Measurements from ENCODE around the gene ADGRG4. TPM values are rescaled to one million over a fixed set of nuclear protein-coding genes. Genes with fewer than 3 reads are reported as not detected.

The ADGRG4 gene
- total RNA-seq, 2 donors from 2014 or later: not detected

DNA sequence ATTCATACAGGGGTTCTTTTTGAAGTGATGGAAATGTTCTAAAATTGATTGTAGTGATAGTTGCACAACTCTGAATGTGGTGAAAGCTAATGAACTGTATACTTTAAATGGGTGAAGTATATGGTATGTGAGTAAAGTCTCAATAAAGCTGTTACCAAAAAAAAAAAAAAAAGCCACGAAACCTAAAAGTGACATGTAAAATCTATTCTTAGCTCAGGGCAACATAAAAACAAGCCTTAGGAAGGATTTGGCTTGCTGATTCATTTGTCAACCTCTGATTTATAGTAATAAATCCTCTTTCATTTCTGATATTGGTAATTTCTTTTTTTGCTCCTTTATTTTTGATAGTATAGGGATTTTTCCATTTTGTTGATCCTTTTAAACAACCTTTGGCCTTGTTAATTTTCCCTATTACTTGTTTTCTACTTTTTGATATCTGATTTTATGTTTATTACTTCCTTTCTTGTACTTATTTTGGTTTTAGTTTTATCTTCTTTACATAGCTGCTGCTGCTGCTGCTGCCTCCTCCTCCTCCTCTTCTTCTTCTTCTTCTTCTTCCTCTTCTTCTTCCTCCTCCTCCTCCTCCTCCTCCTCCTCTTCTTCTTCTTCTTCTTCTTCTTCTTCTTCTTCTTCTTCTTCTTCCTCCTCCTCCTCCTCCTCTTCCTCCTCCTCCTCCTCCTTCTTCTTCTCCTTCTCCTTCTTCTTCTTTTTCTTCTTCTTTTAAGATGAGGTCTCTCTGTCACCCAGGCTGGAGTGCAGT is 79.4 kb downstream of the ADGRG4 start:
- Mint-ChIP-seq H3K36me3 (no peaks in the 10 kb centered on the region), H3K27me3 (peaks cover 16 to 35% of the 10 kb centered on the region in 2 donors), H3K4me3 (no peak overlapping the region), H3K4me1 (ENCODE audit: low read depth in 2 of 2) (no peaks in the 10 kb centered on the region), H3K27ac (no peak overlapping the region), H3K9me3 (no peaks in the 10 kb centered on the region)
- no peak for DNase-seq (ENCODE audit: low spot score)
- no peak for ATAC-seq

DNA sequence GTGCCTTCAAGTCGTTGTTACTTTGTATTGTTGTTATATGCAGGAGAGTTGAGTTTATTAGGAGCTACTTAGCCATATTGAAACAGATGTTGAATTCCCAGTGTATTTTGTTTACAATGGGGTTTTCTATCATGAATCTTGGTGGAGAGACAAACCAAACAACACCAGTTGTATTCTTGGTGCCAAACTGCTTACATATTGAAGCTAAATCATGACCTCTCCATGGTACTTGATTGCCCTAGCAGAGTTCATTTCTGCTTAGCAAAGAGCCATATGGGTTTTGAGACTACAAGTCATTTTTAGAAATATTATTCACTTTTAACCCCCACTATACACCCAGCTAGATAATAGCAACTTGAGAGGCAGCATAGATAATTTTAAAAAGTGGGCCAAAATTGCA is 85.4 kb downstream of the ADGRG4 start:
- Mint-ChIP-seq H3K4me3 (no peak overlapping the region), H3K9me3 (no peaks in the 10 kb centered on the region), H3K4me1 (ENCODE audit: low read depth in 2 of 2) (no peaks in the 10 kb centered on the region), H3K27me3 (peaks cover 19 to 33% of the 10 kb centered on the region in 2 donors), H3K36me3 (no peaks in the 10 kb centered on the region), H3K27ac (no peak overlapping the region)
- DNase-seq (ENCODE audit: low spot score): no peak
- ATAC-seq: no peak

DNA sequence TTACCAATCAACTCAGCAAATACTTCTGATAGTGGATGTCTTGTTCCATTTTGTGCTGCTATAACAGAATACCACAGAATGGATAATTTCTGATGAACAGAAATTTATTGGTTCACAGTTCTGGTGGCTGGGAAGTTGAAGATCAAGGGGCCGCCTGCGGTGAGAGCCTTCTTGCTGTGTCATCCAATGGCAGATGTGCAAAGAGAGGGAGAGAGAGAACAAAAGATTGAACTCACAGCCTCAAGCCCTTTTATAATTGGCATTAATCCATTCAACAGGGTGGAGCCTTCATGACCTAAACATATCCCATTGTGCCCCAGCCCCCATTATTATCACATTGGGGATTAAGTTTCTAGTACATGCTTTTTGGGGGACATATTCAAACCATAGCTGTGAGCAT is 86.1 kb downstream of the ADGRG4 start:
- Mint-ChIP-seq H3K4me1 (ENCODE audit: low read depth in 2 of 2) (no peaks in the 10 kb centered on the region), H3K27ac (no peak overlapping the region), H3K4me3 (no peak overlapping the region), H3K27me3 (peaks cover 19 to 36% of the 10 kb centered on the region in 2 donors), H3K36me3 (no peaks in the 10 kb centered on the region), H3K9me3 (no peaks in the 10 kb centered on the region)
- no peak for DNase-seq (ENCODE audit: low spot score)
- no peak for ATAC-seq

DNA sequence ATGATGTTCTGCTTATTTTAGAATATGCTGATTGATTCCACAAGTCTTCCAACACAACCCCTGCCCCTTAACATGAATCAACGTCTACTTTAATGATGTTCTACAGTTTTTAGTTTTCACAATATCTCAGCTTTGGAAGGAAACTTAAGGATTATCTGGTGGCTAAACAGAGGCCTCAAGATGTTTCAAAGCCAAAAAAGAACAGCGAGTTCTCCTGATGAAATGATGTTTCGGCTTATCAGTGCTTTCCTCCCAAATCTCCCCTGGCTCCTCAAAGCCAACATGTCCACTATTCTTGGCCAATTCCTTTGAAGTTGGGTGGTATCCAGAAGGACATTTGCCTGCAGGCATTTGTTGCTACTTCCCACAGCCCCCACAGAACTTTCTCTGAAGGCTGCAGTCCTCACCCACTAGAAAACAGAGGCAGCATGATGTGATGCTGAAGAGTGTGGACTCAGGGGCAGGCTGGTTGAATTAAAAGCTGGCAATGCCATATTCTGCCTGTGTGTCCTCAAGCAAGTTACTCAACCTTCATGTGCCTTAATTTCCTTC is 87.3 kb downstream of the ADGRG4 start:
- H3K36me3 Mint-ChIP-seq: no peaks in the 10 kb centered on the region
- H3K9me3 Mint-ChIP-seq: no peaks in the 10 kb centered on the region
- no peaks in the 10 kb centered on the region for H3K4me1 Mint-ChIP-seq (ENCODE audit: low read depth in 2 of 2)
- DNase-seq (ENCODE audit: low spot score) (no peak), ATAC-seq (no peak)
- H3K27ac Mint-ChIP-seq: no peak overlapping the region
- H3K27me3 Mint-ChIP-seq: peaks cover 19 to 30% of the 10 kb centered on the region in 2 donors
- H3K4me3 Mint-ChIP-seq: no peak overlapping the region

DNA sequence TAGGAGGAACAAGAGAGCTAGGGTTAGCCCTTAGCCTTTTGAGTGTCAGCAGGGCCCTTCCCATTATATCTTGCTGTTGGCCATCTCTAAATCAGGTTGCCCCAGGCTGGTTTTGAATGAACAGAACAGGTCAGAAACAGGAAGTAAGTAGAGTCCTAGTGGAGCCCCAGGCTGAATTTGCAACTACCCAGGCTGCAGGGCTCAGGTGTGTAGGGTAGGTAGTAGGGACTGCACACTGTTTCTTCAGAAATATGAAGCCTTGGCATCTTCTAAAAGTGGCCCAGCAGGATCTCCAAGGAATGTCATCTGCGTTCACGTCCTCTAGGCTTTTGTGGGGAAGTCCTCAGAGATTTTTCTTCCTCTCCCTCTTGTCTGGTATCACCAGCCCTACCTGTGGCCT is 90.2 kb downstream of the ADGRG4 start:
- Mint-ChIP-seq H3K4me1 (ENCODE audit: low read depth in 2 of 2) (no peaks in the 10 kb centered on the region), H3K4me3 (no peak overlapping the region), H3K36me3 (no peaks in the 10 kb centered on the region), H3K27ac (no peak overlapping the region), H3K27me3 (peaks cover 12 to 19% of the 10 kb centered on the region in 2 donors), H3K9me3 (no peaks in the 10 kb centered on the region)
- DNase-seq (ENCODE audit: low spot score): no peak
- ATAC-seq: no peak

DNA sequence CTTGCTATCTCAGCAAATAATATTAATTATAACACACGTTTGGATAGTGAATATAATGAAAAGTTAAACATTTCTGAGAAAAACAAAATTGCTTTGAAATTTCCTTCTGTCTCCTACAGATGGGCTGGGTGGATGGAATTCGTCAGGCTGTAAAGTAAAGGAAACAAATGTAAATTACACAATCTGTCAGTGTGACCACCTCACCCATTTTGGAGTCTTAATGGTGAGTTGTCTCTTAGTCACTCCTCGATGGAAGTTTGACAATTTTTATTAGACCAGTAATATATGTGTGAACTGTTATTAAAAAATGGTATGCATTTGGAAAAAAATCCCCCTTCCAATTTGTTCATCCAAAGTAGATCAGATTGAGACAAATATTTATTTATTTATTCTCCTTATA is 94.5 kb downstream of the ADGRG4 start:
- no peak for DNase-seq (ENCODE audit: low spot score)
- Mint-ChIP-seq H3K27ac (no peak overlapping the region), H3K4me3 (no peak overlapping the region), H3K36me3 (no peaks in the 10 kb centered on the region), H3K4me1 (ENCODE audit: low read depth in 2 of 2) (no peaks in the 10 kb centered on the region), H3K27me3 (peaks cover 8 to 14% of the 10 kb centered on the region in 2 donors), H3K9me3 (no peaks in the 10 kb centered on the region)
- no peak for ATAC-seq

DNA sequence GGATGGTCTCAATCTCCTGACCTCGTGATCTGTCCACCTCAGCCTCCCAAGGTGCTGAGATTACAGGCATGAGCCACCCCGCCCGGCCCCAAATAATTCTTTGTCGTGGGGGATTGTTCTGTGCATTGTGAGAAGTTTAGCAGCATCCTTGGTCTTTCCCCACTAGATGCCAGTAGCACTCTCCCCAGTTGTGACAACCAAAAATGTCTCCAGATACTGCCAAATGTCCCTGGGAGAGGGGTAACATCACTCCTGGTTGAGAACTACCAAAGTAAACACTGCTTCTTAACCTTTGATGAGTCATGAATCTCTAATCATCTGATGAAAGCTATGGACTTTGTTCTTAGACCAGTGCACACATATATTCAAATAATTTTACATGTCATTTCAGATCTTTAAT is 96.2 kb downstream of the ADGRG4 start:
- H3K9me3 Mint-ChIP-seq: no peaks in the 10 kb centered on the region
- H3K4me3 Mint-ChIP-seq: no peak overlapping the region
- ATAC-seq: no peak
- peaks cover 16 to 17% of the 10 kb centered on the region in 2 donors for H3K27me3 Mint-ChIP-seq
- no peaks in the 10 kb centered on the region for H3K36me3 Mint-ChIP-seq
- no peak overlapping the region for H3K27ac Mint-ChIP-seq
- H3K4me1 Mint-ChIP-seq (ENCODE audit: low read depth in 2 of 2): no peaks in the 10 kb centered on the region
- no peak for DNase-seq (ENCODE audit: low spot score)

DNA sequence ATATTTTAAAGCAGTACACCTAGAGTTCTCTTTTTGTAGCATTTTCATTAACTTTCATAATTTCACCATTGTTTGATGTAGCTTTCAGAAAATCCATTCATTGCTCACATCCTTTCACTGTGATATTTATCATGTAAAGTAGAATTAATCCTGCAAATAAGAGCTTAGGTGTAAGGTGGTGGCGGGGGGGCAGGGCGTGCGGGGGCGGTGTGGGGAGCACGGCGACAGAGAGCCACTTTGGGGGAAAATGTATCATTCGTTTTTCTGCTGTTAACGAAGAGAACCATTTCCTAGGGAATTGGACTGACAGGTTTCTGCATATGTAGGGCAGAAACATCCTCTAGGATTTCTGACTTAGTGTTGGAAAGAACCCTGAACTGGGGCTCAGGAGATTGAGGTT is 104.4 kb downstream of the ADGRG4 start:
- Mint-ChIP-seq H3K27ac (no peak overlapping the region), H3K4me1 (ENCODE audit: low read depth in 2 of 2) (no peaks in the 10 kb centered on the region), H3K36me3 (no peaks in the 10 kb centered on the region), H3K4me3 (no peak overlapping the region), H3K27me3 (peaks cover 11% of the 10 kb centered on the region in 2 donors), H3K9me3 (no peaks in the 10 kb centered on the region)
- no peak for DNase-seq (ENCODE audit: low spot score)
- ATAC-seq: no peak

DNA sequence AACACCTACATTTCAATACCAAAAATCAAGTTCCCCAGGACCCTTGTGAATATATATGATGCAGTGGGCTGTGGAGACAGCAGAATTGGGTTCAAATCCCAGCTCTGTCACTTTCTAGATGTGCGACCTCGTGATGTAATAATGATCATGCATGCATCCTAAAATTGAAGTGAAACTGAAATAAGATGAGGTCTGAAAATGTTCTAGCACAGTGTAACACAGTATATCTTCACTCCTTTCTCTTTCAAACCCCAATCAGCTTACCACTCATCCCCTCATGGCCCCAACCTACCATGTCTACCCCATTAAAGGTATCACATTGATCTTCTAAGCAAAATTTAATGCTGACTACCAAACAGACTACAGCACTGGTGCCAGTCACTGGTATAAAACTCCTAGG is 117.0 kb downstream of the ADGRG4 start:
- Mint-ChIP-seq H3K4me3 (no peak overlapping the region), H3K36me3 (no peaks in the 10 kb centered on the region), H3K27me3 (peaks cover 8 to 17% of the 10 kb centered on the region in 2 donors), H3K27ac (no peak overlapping the region), H3K4me1 (ENCODE audit: low read depth in 2 of 2) (no peaks in the 10 kb centered on the region), H3K9me3 (no peaks in the 10 kb centered on the region)
- DNase-seq (ENCODE audit: low spot score): no peak
- ATAC-seq: no peak

DNA sequence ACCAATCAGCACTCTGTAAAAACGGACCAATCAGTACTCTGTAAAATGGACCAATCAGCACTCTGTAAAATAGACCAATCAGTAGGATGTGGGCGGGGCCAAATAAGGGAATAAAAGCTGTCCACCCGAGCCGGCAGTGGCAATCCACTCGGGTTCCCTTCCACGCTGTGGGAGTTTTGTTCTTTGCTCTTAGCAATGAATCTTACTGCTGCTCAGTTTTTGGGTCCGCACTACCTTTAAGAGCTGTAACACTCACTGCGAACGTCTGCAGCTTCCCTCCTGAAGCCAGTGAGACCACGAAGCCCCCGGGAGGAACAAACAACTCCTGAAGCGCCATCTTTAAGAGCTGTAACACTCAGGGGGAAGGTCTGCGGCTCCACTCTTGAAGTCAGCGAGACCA is 120.6 kb downstream of the ADGRG4 start:
- DNase-seq (ENCODE audit: low spot score) (no peak), ATAC-seq (no peak)
- Mint-ChIP-seq H3K4me3 (no peak overlapping the region), H3K9me3 (no peaks in the 10 kb centered on the region), H3K36me3 (no peaks in the 10 kb centered on the region), H3K4me1 (ENCODE audit: low read depth in 2 of 2) (no peaks in the 10 kb centered on the region), H3K27me3 (peaks cover 20 to 24% of the 10 kb centered on the region in 2 donors), H3K27ac (no peak overlapping the region)

DNA sequence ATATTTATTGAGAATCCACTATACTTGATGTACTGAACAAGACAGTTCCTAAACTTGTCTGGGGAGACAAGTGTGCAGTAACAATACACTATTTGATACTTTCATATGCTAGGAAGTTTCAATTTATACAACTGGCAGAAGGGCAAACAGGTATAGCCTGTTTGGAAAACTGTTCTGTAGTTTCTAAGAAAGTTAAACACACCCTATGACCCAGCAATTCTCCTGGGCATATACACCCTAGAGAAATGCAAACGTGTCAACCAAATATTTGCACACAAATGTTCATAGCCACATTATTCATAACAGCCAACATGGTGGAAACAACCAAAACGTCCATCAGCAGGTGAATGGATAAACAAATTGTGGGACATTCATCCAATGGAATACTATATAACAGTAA is 123.0 kb downstream of the ADGRG4 start:
- Mint-ChIP-seq H3K4me3 (no peak overlapping the region), H3K27me3 (peaks cover 12 to 24% of the 10 kb centered on the region in 2 donors), H3K36me3 (no peaks in the 10 kb centered on the region), H3K4me1 (ENCODE audit: low read depth in 2 of 2) (no peaks in the 10 kb centered on the region), H3K9me3 (no peaks in the 10 kb centered on the region), H3K27ac (no peak overlapping the region)
- ATAC-seq: no peak
- DNase-seq (ENCODE audit: low spot score): no peak

DNA sequence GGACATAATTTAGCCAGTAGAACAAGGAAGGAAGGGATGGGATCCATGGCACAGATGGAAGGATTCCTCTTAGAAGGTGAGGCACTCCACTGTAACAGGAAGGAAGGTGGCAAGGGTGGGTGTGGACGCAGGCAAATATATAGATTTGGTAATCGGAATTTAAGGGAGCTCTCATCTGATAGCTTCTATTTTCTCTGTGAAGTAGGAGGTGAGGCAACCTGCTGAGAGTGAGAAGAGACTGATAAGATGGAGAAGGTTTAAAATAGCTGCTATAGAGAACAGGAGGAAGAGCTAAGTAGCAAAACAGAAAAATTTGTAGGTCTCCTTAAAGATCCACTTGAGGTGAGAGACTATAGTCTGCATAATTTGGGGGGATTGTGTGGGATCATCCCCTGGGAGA is 125.2 kb downstream of the ADGRG4 start:
- H3K36me3 Mint-ChIP-seq: no peaks in the 10 kb centered on the region
- no peaks in the 10 kb centered on the region for H3K9me3 Mint-ChIP-seq

DNA sequence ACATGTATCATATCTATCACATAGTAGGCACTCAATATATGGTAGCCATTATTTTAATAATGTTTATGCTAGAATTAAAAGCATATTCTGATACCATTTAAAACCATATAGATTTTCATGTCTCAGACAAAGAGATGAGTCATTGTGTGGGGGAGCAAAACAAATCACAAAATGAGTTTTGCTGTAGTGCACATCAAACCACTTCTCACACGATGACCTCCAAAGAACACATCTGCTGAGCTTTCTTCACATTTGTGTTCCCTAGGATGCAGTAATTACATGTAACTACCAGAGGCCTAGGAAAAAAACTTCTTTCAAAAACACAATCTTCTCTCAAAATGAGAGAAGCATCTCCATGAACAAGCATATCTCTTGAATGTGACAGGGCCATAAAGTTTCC is 130.9 kb downstream of the ADGRG4 start:
- Mint-ChIP-seq H3K36me3 (no peaks in the 10 kb centered on the region), H3K27me3 (peaks cover 0 to 22% of the 10 kb centered on the region in 2 donors), H3K9me3 (no peaks in the 10 kb centered on the region), H3K4me3 (no peak overlapping the region), H3K27ac (no peak overlapping the region), H3K4me1 (ENCODE audit: low read depth in 2 of 2) (no peaks in the 10 kb centered on the region)
- ATAC-seq: no peak
- no peak for DNase-seq (ENCODE audit: low spot score)

More for the DNA sequence above, 125.2 kb downstream of the ADGRG4 start:
- Mint-ChIP-seq H3K27ac (no peak overlapping the region), H3K27me3 (peaks cover 12 to 21% of the 10 kb centered on the region in 2 donors), H3K4me3 (no peak overlapping the region), H3K4me1 (ENCODE audit: low read depth in 2 of 2) (no peaks in the 10 kb centered on the region)
- no peak for ATAC-seq
- DNase-seq (ENCODE audit: low spot score): no peak

DNA sequence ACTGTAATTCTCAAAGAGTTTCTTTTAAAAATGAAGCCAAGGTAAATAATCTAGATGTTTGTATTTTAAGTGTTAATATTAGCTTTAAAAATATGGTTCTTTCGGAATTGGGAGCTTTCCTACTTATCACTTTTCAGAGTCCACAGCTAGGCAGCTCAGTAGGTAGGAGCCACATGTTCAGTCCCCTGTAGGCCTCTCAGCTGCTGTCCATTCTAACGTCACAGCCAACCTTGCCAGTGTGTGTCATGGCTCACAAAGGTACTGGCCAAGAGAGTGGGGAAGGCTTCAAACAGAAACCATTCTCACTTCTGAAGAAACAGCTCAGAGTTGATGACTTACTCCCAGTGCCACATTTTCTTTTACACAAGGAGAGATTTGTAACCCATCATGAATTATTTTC is 137.0 kb downstream of the ADGRG4 start:
- Mint-ChIP-seq H3K27ac (no peak overlapping the region), H3K4me3 (no peak overlapping the region), H3K27me3 (peaks cover 7 to 26% of the 10 kb centered on the region in 2 donors), H3K9me3 (no peaks in the 10 kb centered on the region), H3K4me1 (ENCODE audit: low read depth in 2 of 2) (no peaks in the 10 kb centered on the region), H3K36me3 (no peaks in the 10 kb centered on the region)
- DNase-seq (ENCODE audit: low spot score): no peak
- no peak for ATAC-seq

DNA sequence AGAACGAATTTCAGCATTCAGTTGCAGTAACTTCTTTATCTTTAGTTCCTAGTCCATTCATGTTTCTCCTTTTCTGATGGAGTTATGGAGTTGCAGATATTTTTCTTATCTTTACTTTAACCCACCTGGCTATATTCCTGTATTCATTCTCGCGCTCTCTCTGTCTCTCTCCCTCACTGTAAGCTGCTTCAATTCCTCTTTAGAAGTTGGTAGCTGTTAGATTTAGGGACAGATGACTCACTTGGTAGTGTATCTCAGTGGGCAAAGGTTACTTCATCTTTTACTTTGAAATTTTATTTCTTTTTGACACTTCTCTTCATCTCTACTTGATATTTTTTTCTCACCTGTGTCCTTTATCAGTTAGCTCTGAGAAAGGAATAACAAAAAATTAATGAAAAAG is 137.4 kb downstream of the ADGRG4 start:
- H3K4me3 Mint-ChIP-seq: no peak overlapping the region
- DNase-seq (ENCODE audit: low spot score): no peak
- no peaks in the 10 kb centered on the region for H3K9me3 Mint-ChIP-seq
- H3K4me1 Mint-ChIP-seq (ENCODE audit: low read depth in 2 of 2): no peaks in the 10 kb centered on the region
- no peaks in the 10 kb centered on the region for H3K36me3 Mint-ChIP-seq
- ATAC-seq: no peak
- H3K27ac Mint-ChIP-seq: no peak overlapping the region
- peaks cover 7 to 26% of the 10 kb centered on the region in 2 donors for H3K27me3 Mint-ChIP-seq

Data from natural killer cell treated with Interleukin-12 subunit alpha and Interleukin-12 subunit beta and Interleukin-15 and Interleukin-18, amount 100 ng/mL, for 72 hours (primary cell).